Measurements from ENCODE around the gene MUCL3.

Gene MUCL3

GRCh38 chr6:30932665-30933365, 8.0 kb upstream of the MUCL3 start:
- FAIRE-seq, result no peak

GRCh38 chr6:30935018-30935417, 5.8 kb upstream of the MUCL3 start:
- no peak for TF ChIP-seq CTCF (IDR thresholded peaks at IDR 0.05; ENCODE audit: insufficient read depth, missing control alignments)
- FAIRE-seq (no peak), DNase-seq (ENCODE audit: insufficient read length, low spot score) (no peak)

More at GRCh38 chr6:30932665-30933365, 8.0 kb upstream of the MUCL3 start:
- TF ChIP-seq CTCF (IDR thresholded peaks at IDR 0.05; ENCODE audit: insufficient read depth, missing control alignments), result no peak
- no peak for DNase-seq (ENCODE audit: insufficient read length, low spot score)

- TF ChIP-seq CTCF (IDR thresholded peaks at IDR 0.05; ENCODE audit: insufficient read depth, missing control alignments), result no peak
- DNase-seq (ENCODE audit: insufficient read length, low spot score), result no peak
- FAIRE-seq, result no peak
These were observed 3.5 kb upstream of the MUCL3 start for GRCh38 chr6:30937265-30937664.

- TF ChIP-seq CTCF (IDR thresholded peaks at IDR 0.05; ENCODE audit: insufficient read depth, missing control alignments), result no peak
- no peak for FAIRE-seq
- no peak for DNase-seq (ENCODE audit: insufficient read length, low spot score)
These were observed 2.0 kb upstream of the MUCL3 start for GRCh38 chr6:30938730-30939129.

- TF ChIP-seq CTCF (IDR thresholded peaks at IDR 0.05; ENCODE audit: insufficient read depth, missing control alignments), result no peak
- no peak for DNase-seq (ENCODE audit: insufficient read length, low spot score)
- FAIRE-seq, result no peak
These were observed 1.3 kb upstream of the MUCL3 start for GRCh38 chr6:30939473-30939872.

GRCh38 chr6:30942338-30943060, 1.7 kb downstream of the MUCL3 start:
- FAIRE-seq (no peak), DNase-seq (ENCODE audit: insufficient read length, low spot score) (no peak)
- peak; percentile 47 for TF ChIP-seq CTCF (IDR thresholded peaks at IDR 0.05; ENCODE audit: insufficient read depth, missing control alignments)

- no peak for DNase-seq (ENCODE audit: insufficient read length, low spot score)
- no peak for FAIRE-seq
- TF ChIP-seq CTCF (IDR thresholded peaks at IDR 0.05; ENCODE audit: insufficient read depth, missing control alignments), result no peak
These were observed 3.3 kb downstream of the MUCL3 start for GRCh38 chr6:30944051-30944450.
